HFFc6 (cell line): ENCODE results near the gene TTR. TPM values are rescaled to one million over a fixed set of nuclear protein-coding genes. Genes with fewer than 3 reads are reported as not detected.

Experiments
- DNase-seq: peaks from one replicate; pipeline ENCODE4 v3.0.0-alpha.2; 2018
- H3K27ac Mint-ChIP-seq: 2 replicates; pipeline ENCODE4 v1.8.0; 2020; ENCODE audit warnings: mild to moderate bottlenecking, mixed read lengths
- H3K27me3 Mint-ChIP-seq: 2 replicates; pipeline ENCODE4 v1.8.0; 2021; ENCODE audit warnings: mild to moderate bottlenecking, moderate library complexity, mixed read lengths; ENCODE audit not compliant: insufficient read depth
- H3K36me3 Mint-ChIP-seq: 2 replicates; pipeline ENCODE4 v1.8.0; 2021; ENCODE audit warnings: low read depth, mixed read lengths
- H3K4me1 Mint-ChIP-seq: 2 replicates; pipeline ENCODE4 v1.8.0; 2020; ENCODE audit warnings: low read depth, mixed read lengths
- H3K4me3 Mint-ChIP-seq: 2 replicates; pipeline ENCODE4 v1.8.0; 2020; ENCODE audit warnings: mild to moderate bottlenecking, moderate library complexity, mixed read lengths
- H3K9me3 Mint-ChIP-seq: 2 replicates; pipeline ENCODE4 v1.8.0; 2020; ENCODE audit warnings: mild to moderate bottlenecking, mixed read lengths
- total RNA-seq, 6 experiments: library from RNA; stranded (reverse); fragmentation: NEBNext Ultra II Directional; extraction: Animal tissue kit (Norgen Biotek cat#: 25700); gene quantifications; 2 replicates in 1 of 6; 3 replicates in 5 of 6; pipeline ENCODE4 v1.2.3, GENCODE V29; 2021
- TF ChIP-seq, protein P1 (sequence below): fragments of 200-600 bp; sonication (generic); IDR thresholded peaks from 2 replicates; pipeline ENCODE4 v1.5.0; 2021; ENCODE audit warnings: antibody characterized with exemption, mild to moderate bottlenecking

TTR gene
- total RNA-seq, 6 experiments from 2014 or later: not detected

- DNase-seq: no peak
- TF ChIP-seq, protein P1, sequence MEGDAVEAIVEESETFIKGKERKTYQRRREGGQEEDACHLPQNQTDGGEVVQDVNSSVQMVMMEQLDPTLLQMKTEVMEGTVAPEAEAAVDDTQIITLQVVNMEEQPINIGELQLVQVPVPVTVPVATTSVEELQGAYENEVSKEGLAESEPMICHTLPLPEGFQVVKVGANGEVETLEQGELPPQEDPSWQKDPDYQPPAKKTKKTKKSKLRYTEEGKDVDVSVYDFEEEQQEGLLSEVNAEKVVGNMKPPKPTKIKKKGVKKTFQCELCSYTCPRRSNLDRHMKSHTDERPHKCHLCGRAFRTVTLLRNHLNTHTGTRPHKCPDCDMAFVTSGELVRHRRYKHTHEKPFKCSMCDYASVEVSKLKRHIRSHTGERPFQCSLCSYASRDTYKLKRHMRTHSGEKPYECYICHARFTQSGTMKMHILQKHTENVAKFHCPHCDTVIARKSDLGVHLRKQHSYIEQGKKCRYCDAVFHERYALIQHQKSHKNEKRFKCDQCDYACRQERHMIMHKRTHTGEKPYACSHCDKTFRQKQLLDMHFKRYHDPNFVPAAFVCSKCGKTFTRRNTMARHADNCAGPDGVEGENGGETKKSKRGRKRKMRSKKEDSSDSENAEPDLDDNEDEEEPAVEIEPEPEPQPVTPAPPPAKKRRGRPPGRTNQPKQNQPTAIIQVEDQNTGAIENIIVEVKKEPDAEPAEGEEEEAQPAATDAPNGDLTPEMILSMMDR: no peak
- H3K4me1 Mint-ChIP-seq: no peaks in the 10 kb centered on the region
- H3K27ac Mint-ChIP-seq: no peak overlapping the region
- no peak overlapping the region for H3K4me3 Mint-ChIP-seq
- no peaks in the 10 kb centered on the region; the same call in 1 of the 2 replicates for H3K27me3 Mint-ChIP-seq
- H3K9me3 Mint-ChIP-seq: peaks cover 26% of the 10 kb centered on the region
- no peaks in the 10 kb centered on the region for H3K36me3 Mint-ChIP-seq
These were observed 5.1 kb upstream of the TTR start for GRCh38 chr18:31586616-31587015.

- no peaks in the 10 kb centered on the region; the same call in 1 of the 2 replicates for H3K27me3 Mint-ChIP-seq
- H3K27ac Mint-ChIP-seq: no peak overlapping the region
- H3K36me3 Mint-ChIP-seq: no peaks in the 10 kb centered on the region
- no peak for DNase-seq
- H3K9me3 Mint-ChIP-seq: peaks cover 26% of the 10 kb centered on the region
- TF ChIP-seq, protein P1: no peak
- H3K4me1 Mint-ChIP-seq: no peaks in the 10 kb centered on the region
- H3K4me3 Mint-ChIP-seq: no peak overlapping the region
These were observed 4.1 kb upstream of the TTR start for GRCh38 chr18:31587529-31587928.

- no peak for DNase-seq
- H3K9me3 Mint-ChIP-seq: peaks cover 15% of the 10 kb centered on the region
- H3K36me3 Mint-ChIP-seq: no peaks in the 10 kb centered on the region; the same call in 1 of the 2 replicates
- H3K4me3 Mint-ChIP-seq: no peak overlapping the region
- H3K27me3 Mint-ChIP-seq: no peaks in the 10 kb centered on the region
- no peak overlapping the region for H3K27ac Mint-ChIP-seq
- TF ChIP-seq, protein P1: no peak
- no peaks in the 10 kb centered on the region for H3K4me1 Mint-ChIP-seq
These were observed 1.1 kb upstream of the TTR start for GRCh38 chr18:31590570-31590969.

- TF ChIP-seq, protein P1: no peak
- no peaks in the 10 kb centered on the region for H3K4me1 Mint-ChIP-seq
- no peaks in the 10 kb centered on the region for H3K27me3 Mint-ChIP-seq
- no peak overlapping the region for H3K4me3 Mint-ChIP-seq
- H3K27ac Mint-ChIP-seq: no peak overlapping the region
- DNase-seq: no peak
- H3K36me3 Mint-ChIP-seq: no peaks in the 10 kb centered on the region; the same call in 1 of the 2 replicates
- peaks cover 15% of the 10 kb centered on the region for H3K9me3 Mint-ChIP-seq
These were observed 564 bp upstream of the TTR start for GRCh38 chr18:31591113-31591512.

GRCh38 chr18:31592506-31593157 lies 955 bp downstream of the TTR start:
- no peak for DNase-seq
- Mint-ChIP-seq H3K4me1 (no peaks in the 10 kb centered on the region), H3K36me3 (peaks cover 2% of the 10 kb centered on the region; the same call in 1 of the 2 replicates), H3K4me3 (no peak overlapping the region), H3K27ac (no peak overlapping the region), H3K27me3 (no peaks in the 10 kb centered on the region), H3K9me3 (peaks cover 15% of the 10 kb centered on the region)
- TF ChIP-seq, protein P1: no peak
